ENCODE results near the gene LRRN2. TPM values are rescaled to one million over a fixed set of nuclear protein-coding genes. Genes with fewer than 3 reads are reported as not detected.

Gene LRRN2
- polyA plus RNA-seq, 1 of the 3 experiments (the other 2 are of a cell fraction): not detected

DNA sequence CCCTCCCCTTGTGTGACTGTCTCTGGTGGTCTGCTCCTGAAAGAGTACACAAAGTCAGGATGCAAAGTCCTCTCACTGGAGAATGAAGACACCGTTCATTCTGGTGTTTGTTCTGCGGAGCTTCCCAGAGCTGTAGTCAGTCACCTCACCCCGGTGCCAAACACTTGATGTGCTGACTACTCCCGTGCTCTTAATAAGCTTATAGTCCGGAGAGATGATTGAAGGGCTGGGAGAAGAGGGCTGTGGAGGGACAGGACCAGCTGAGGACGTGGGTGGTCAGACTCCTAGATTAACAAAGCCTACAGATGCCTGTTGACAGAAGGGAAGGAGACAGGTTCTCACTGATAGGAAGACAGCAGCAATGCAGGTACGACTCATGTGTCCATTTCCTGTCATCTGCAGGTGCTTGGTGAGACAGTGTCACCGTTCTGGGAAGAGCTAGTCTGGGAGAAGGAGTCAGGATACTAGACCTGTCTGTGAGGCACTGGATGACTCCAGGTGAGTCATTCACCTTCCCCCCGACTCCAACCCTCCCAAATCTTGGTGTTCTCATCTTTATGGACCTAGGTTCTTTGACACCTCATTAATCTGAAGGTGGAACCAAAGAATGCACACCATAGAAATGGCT, 40.4 kb upstream of the LRRN2 start:
- H3K79me2 ChIP-seq (ENCODE audit: insufficient read depth): no peaks in the 10 kb centered on the region
- TF ChIP-seq FOXM1 (IDR thresholded peaks at IDR 0.05; ENCODE audit: low read depth) (no peak), MEF2A (IDR thresholded peaks at IDR 0.05; ENCODE audit: borderline replicate concordance, low read depth) (no peak), NFIC (IDR thresholded peaks at IDR 0.05; ENCODE audit: borderline replicate concordance) (no peak), POLR2AphosphoS5 (IDR thresholded peaks at IDR 0.05; ENCODE audit: low read depth, low read length) (no peak), MXI1 (IDR thresholded peaks at IDR 0.05; ENCODE audit: low read depth, low read length) (no peak), EZH2phosphoT487 (IDR thresholded peaks at IDR 0.05; ENCODE audit: borderline replicate concordance, low read depth) (no peak)
- TF ChIP-seq, protein P1, sequence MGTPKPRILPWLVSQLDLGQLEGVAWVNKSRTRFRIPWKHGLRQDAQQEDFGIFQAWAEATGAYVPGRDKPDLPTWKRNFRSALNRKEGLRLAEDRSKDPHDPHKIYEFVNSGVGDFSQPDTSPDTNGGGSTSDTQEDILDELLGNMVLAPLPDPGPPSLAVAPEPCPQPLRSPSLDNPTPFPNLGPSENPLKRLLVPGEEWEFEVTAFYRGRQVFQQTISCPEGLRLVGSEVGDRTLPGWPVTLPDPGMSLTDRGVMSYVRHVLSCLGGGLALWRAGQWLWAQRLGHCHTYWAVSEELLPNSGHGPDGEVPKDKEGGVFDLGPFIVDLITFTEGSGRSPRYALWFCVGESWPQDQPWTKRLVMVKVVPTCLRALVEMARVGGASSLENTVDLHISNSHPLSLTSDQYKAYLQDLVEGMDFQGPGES (IDR thresholded peaks at IDR 0.05; ENCODE audit: low read depth, low read length): no peak
- no peak overlapping the region for H3K27ac ChIP-seq (ENCODE audit: low read depth in 2 of 2, low read length in 1 of 2)
- no peaks in the 10 kb centered on the region for H3K36me3 ChIP-seq (replicated peaks in 1 of 2; ENCODE audit: control insufficient read depth in 1 of 2, insufficient read depth in 2 of 2, low read length in 1 of 2)
- ChIA-PET POLR2A (no interaction called here), CTCF (interaction anchor here (0.8 to 3.4 kb wide), 6 partner anchors 8 to 81 kb away, joined by 3 to 17 read pairs (median 4); no protein-coding TSS in a partner anchor)
- no peak overlapping the region for H2AFZ ChIP-seq (ENCODE audit: low read depth)
- H3K4me2 ChIP-seq: no peak overlapping the region
- H3K4me1 ChIP-seq (ENCODE audit: control insufficient read depth in 1 of 2, insufficient read depth in 2 of 2, low read depth in 1 of 2, low read length in 1 of 2): no peaks in the 10 kb centered on the region
- no peak overlapping the region for H3K9ac ChIP-seq
- no peaks in the 10 kb centered on the region for H3F3A ChIP-seq (replicated peaks; ENCODE audit: insufficient read depth)
- 53% methylated on average over 9 of the region's 9 CpGs for WGBS (ENCODE audit: low lambda C conversion rate)
- no peaks in the 10 kb centered on the region for H4K20me1 ChIP-seq (ENCODE audit: insufficient read depth)
- no peaks in the 10 kb centered on the region for H3K9me2 ChIP-seq
- H3K9me3 ChIP-seq: no peaks in the 10 kb centered on the region
- no peak for DNase-seq
- H3K27me3 ChIP-seq (ENCODE audit: insufficient read depth): no peaks in the 10 kb centered on the region; the same call in 1 of the 2 replicates
- no peak overlapping the region for H3K4me3 ChIP-seq (ENCODE audit: low read depth in 2 of 2, low read length in 1 of 2)

DNA sequence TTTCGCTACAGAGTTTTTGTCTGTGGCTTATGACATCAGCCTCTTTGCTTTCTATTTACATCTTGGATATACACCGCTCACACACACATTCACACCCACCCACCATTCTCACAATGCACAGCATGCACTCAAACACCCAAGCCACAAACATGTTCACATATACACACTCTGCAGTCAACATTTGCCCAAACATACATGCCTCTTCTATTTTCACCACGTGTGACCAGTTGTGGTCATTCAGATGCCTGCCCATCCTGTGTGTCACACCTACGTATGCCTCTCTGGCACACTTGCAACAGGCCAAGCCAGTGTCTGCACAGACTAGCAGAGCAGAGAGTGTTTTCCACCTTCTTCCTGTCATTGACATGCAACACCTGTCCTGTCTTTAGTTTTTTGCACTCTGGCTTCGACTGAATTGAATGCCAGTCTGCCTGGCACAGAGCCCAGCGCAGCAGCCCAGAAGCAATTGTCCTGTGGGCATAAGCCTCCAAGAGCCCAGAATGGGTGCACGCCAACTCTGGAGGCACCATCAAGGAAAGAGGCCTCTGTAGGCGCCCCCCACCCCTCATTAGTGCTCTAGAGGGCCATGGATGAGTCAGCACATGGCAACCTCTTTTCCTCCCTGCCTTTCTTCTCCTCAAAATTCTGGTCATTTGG, 37.7 kb upstream of the LRRN2 start:
- no peaks in the 10 kb centered on the region for H3K9me2 ChIP-seq
- H3K9me3 ChIP-seq: no peaks in the 10 kb centered on the region
- no peaks in the 10 kb centered on the region for H3K36me3 ChIP-seq (replicated peaks in 1 of 2; ENCODE audit: control insufficient read depth in 1 of 2, insufficient read depth in 2 of 2, low read length in 1 of 2)
- H2AFZ ChIP-seq (ENCODE audit: low read depth): no peak overlapping the region
- DNase-seq: no peak
- no peak overlapping the region for H3K27ac ChIP-seq (ENCODE audit: low read depth in 2 of 2, low read length in 1 of 2)
- no peak overlapping the region for H3K4me3 ChIP-seq (ENCODE audit: low read depth in 2 of 2, low read length in 1 of 2)
- no peaks in the 10 kb centered on the region for H3F3A ChIP-seq (replicated peaks; ENCODE audit: insufficient read depth)
- H3K9ac ChIP-seq: no peak overlapping the region
- H3K4me1 ChIP-seq (ENCODE audit: control insufficient read depth in 1 of 2, insufficient read depth in 2 of 2, low read depth in 1 of 2, low read length in 1 of 2): no peaks in the 10 kb centered on the region
- CTCF ChIA-PET: interaction anchor here (2.1 to 3.4 kb wide), 2 partner anchors 24 to 84 kb away, joined by 7 to 17 read pairs; no protein-coding TSS in a partner anchor
- WGBS (ENCODE audit: low lambda C conversion rate): 47% methylated on average over 8 of the region's 8 CpGs
- H3K27me3 ChIP-seq (ENCODE audit: insufficient read depth): no peaks in the 10 kb centered on the region
- no peaks in the 10 kb centered on the region for H4K20me1 ChIP-seq (ENCODE audit: insufficient read depth)
- H3K4me2 ChIP-seq: no peak overlapping the region
- no peaks in the 10 kb centered on the region for H3K79me2 ChIP-seq (ENCODE audit: insufficient read depth)
- no peak for TF ChIP-seq MXI1 (IDR thresholded peaks at IDR 0.05; ENCODE audit: low read depth, low read length)
- TF ChIP-seq USF2 (IDR thresholded peaks at IDR 0.05; ENCODE audit: borderline replicate concordance, low read depth, low read length): no peak
- TF ChIP-seq TEAD4 (IDR thresholded peaks at IDR 0.05; ENCODE audit: borderline replicate concordance, insufficient read depth): no peak
- POLR2A ChIA-PET: no interaction called here
